Measurements from ENCODE around the gene MIPOL1.
"Not testable (repeated sequence)": the region's sequence is repeated elsewhere in the genome, so short reads cannot be mapped to it uniquely, and the experiment has no call there.

Gene MIPOL1

GRCh38 chr14:37469650-37470049 is 271.9 kb downstream of the MIPOL1 start:
- DNase-seq: no peak

GRCh38 chr14:37470251-37470650 is 272.5 kb downstream of the MIPOL1 start:
- no peak for DNase-seq

DNA sequence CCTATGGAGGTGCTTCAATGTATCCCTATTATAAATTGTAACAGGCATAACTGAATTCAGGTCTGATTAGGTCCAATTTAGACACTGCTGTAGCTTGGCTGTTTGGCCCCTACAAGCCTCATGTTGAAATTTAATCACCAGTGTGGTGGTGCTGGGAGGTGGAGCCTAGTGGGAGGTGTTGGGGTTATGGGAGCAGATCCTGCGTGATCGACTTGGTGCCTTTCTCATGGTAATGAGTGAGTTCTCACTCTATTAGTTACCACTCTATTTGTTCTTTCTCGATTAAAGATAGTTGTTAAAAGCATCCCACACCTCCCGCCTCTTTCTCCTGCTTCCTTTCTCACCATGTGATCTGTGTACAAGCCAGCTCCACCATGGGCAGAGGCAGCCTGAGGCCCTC is 275.2 kb downstream of the MIPOL1 start:
- DNase-seq: no peak

DNA sequence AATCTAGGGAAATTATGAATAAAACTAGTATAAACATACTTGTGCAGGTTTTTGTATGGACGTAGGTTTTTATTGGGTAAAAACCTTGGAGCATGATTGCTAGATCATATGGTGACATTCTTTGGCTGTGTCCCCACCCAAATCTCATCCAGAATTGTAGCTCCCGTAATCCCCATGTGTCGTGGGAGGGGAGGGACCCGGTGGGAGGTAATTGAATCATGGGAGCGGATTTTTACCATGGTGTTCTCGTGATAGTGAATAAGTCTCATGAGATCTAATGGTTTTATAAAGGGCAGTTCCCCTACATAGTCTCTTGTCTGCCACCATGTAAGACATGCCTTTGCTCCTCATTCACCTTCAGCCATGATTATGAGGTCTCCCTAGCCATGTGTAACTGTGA is 276.5 kb downstream of the MIPOL1 start:
- no peak for DNase-seq

- no peak for DNase-seq
Measured at GRCh38 chr14:37480446-37481290, 282.9 kb downstream of the MIPOL1 start.

- no peak for DNase-seq
Measured at GRCh38 chr14:37482428-37482827, 284.7 kb downstream of the MIPOL1 start.

DNA sequence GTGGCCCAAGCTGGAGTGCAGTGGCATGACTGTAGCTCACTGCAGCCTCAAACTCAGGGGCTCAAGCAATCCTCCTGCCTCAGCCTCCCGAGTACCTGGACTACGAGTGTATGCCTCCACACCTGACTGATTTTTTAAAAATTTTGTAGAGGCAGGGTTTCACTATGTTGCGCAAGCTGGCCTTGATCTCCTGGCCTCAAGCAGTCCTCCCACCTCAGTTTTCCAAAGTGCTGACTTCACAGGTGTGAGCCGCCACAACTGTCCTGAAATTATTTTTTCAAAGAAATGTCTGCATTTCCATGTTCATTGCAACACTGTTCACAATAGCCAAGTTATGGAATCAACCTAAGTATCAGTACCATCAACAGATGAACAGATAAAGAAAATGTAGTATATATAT is 285.9 kb downstream of the MIPOL1 start:
- no peak for DNase-seq

GRCh38 chr14:37490607-37491006 is 292.9 kb downstream of the MIPOL1 start:
- DNase-seq: no peak

- no peak for DNase-seq
Measured at GRCh38 chr14:37491076-37491475, 293.3 kb downstream of the MIPOL1 start.

- DNase-seq: no peak
Measured at GRCh38 chr14:37493606-37494005, 295.9 kb downstream of the MIPOL1 start.

DNA sequence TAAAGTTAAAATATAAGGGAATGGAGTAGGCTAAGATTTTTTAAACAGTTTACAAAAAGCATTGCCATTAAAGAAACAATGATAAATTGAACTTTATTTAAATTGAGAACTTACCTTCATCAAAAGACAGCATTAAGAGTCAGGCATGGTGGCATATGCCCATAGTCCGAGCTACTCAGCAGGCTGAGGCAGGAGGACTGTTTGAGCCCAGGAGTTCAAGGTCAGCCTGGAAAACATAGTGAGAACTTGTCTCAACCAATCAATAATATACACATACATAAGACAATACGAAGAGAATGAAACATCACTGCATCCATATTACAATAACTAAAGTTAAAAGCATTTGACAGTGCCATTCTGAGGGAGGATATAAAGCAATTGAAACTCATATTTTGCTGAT is 299.7 kb downstream of the MIPOL1 start:
- DNase-seq: no peak

DNA sequence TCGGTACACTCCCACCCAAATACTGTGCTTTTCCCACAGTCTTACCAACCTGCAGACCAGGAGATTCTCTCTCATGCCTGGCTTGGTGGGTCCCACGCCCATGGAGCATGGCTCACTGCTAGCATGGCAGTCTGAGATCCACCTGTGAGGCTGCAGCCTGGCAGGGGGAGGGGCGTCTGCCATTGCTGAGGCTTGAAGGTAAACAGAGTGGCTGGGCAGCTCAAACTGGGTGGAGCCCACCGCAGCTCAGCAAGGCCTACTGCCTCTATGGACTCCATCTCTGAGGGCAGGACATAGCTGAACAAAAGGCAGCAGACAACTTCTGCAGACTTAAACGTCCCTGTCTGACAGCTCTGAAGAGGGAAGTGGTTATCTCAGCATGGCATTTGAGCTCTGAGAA is 304.1 kb downstream of the MIPOL1 start:
- no peak for DNase-seq

GRCh38 chr14:37508503-37508902 is 310.8 kb downstream of the MIPOL1 start:
- DNase-seq: no peak

DNA sequence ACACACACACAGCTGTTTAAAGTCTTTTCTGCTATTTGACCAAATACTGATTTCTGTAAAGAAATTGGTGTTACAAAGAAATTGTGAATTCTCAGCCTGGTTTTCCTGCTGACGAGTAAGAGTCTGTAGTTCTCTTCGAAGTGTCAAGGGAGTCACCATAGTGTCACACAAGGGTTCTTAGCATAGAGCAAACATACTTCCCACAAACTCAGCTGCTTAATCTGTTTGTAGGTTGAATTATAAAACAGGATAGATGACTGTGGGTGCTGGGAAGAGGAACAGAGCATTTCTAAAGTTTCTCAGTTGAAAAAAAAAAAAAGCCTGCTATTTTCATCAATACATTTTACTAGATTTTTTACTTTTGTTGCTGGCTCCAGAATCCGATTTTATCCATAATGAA is 314.4 kb downstream of the MIPOL1 start:
- DNase-seq: no peak

GRCh38 chr14:37515771-37516170 is 318.0 kb downstream of the MIPOL1 start:
- no peak for DNase-seq

DNA sequence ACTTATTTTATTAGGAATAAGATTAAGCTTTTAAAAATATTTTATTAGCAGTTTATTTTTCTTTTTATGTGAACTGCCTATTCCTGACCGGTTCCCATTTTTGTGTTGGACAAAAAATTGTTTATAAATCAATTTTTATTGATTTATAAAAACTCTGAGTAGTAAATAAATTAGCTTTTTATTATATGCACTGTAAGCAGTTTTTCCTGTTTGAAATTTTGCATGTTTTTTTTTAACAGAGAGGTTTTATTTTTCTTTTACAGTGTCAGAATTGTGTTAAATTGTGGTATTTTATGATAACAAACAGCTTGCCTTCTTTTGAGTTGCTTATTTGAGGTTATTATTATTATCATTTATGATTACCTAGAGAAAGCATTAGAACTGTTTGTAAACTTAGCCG is 329.3 kb downstream of the MIPOL1 start:
- no peak for DNase-seq

DNA sequence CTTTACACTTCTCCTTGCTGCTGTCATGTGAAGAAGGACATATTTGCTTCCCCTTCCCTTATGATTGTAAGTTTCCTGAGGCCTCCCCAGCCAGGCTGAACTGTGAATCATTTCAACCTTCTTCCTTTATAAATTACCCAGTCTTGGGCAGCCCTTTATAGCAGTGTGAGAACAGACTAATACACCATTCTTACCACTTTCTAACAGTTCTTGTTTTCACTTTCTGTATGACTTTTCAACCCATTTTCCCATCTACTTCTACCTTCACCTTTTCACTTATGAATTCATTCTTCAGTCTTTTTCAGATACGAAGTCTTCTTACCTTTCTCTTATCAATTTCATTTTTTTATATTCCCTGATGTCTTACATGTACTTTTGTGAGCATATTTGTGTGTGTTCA is 342.3 kb downstream of the MIPOL1 start:
- DNase-seq: no peak

DNA sequence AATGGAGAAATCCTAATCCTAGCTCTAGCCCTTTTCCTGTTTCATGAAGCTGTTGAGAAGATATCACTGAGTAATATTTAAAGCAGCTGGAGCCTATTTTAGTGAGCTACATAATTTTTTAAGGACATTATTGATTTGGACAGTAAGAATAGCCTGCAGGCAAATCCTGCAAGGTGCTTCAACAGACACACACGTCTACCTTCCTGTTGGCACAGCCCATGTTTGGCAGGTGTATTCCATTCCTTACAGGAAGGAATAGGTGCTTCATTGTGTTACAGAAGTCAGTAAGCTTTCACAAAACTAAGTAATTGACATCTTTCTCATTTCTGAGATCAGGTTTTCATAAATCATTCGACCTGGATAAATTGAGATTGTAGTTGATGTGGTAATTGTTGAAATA is 346.7 kb downstream of the MIPOL1 start:
- DNase-seq: no peak

- no peak for DNase-seq
Measured at GRCh38 chr14:37545174-37545573, 347.4 kb downstream of the MIPOL1 start.

DNA sequence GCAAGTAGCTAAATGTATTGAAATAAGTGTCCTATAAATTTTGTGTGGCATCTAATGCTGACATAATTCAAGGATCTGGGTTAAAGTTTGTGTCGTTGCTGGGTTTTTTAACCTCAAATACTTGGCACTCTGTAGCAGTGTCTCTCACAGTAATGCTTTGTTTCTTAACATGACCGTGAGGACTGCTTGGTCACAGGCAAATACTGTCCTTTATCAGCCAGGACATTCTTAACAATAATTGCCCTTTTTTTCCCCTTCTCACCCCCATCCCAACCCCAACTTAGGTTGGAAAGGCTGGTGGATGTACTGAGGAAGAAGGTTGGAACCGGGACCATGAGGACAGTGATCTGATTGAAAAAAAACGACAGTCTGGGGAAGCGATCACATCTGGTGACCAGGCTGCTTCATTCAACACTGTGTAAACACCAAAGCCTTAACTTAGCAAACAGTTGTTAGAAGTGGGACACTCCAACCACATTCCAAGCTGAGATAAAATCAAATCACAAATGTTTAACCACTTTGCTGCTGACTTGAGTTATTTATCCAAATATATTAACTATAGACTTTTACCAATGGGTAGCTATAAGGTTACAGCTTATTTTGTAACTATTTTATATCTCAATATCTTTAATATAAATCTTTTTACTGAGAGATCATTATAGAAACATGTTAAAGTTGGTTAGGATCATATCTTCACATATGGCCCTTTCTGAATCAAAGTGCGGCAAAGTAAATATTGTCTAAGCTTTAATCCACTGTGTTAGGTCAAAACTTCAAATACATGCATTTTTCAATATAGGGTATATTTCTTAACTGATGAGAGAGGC is 349.1 kb downstream of the MIPOL1 start:
- no peak for DNase-seq

- DNase-seq: no peak
Measured at GRCh38 chr14:37550511-37550910, 352.8 kb downstream of the MIPOL1 start.

GRCh38 chr14:37551119-37551518 is 353.4 kb downstream of the MIPOL1 start:
- DNase-seq: no peak

DNA sequence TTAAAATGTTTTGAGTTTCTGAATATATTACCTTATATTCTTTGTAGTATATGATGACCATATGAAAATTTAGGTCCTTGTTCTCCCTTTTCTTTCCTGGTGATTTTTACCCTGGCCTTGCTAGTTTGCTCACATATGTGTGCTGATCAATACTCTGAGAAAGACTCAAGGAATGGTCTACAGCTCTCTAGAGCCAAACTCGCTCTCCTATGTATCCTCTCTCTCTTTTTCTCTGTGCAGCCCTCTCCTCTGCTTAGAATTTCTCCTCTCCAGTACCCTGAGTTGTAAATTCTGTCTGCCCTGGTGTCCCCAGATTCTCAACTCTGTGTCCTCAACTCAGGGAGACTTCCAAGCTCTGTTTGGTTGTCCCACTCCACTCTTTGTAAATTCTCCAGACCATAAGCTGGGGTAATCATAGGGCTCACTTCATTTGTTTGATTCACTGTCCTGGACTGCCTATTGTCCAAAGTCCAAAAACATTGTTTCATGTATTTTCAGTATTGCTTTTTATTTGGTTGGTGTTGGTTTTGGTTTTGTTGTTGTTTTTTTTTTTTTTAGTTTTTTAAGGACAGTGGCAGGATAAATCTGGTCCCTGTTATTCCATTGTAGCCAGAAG is 356.3 kb downstream of the MIPOL1 start:
- DNase-seq: no peak

- DNase-seq: not testable (repeated sequence)
Measured at GRCh38 chr14:37555596-37555995, 357.9 kb downstream of the MIPOL1 start.

All from CD4-positive, alpha-beta T cell treated with Interleukin-12 subunit alpha and Interleukin-12 subunit beta, for 1 hour (primary cell).